Activated effector memory CD4-positive, alpha-beta T cell treated with Interleukin-2 at 50 U/mL for 16 hours (primary cell): ENCODE measurements around the gene LRRC49.

Source experiments
- DNase-seq: peaks from one replicate; pipeline ENCODE4 v3.0.0-alpha.2; 2020

LRRC49 gene

DNA sequence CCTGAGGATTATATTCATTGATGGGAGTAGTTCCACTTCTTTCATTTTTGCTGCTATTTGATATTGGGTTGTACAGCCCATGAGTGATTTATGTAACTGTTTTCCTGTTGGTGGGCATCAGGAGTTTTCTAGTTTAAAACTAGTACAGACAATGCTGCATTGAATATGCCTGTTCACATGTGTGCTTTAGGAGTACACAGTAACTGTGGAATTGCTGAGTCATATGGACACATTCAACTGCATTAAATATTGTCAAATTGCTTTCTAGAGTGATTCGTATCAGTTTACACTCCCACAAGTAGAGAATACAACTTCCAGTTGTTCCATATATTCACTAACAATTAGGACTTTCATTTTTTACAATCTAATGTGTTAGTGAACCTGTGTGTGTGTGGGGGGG, 162.8 kb downstream of the LRRC49 start:
- no peak for DNase-seq

DNA sequence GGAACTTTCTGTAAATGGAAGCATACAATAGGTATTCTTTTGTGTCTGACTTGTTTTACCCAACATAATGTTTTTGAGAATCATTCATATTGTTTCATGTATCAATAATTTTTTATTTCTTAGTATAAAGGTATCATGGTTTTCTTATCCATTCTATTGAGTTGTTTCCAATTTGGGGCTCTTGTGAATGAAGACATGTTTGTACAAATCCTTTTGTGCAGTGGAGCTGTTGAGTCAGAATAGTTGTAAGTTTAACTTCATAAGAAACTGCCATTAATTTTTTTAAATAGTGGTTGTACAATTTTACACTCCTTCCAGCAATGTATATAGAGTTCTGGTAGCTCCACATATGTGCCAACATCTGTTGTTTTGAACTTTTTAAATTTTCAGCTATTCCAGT, 163.5 kb downstream of the LRRC49 start:
- no peak for DNase-seq

DNA sequence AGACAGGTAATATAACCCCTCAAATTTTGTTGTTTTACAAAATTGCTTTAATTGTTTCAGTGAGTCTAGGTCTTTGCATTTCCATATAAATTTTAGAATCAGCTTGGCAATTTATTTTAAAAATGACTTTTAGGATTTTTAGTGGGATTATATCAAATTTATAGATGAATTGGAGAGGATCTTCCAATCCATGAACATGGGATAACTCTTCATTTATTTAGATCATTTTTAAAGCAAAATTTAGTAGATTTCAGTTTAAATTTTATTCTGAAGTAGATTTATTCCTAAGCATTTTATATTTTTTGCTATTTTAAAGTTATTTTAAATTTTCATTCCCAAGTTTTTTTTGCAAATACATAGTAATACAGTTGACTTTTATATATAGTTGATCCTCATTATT, 164.5 kb downstream of the LRRC49 start:
- DNase-seq, result no peak

DNA sequence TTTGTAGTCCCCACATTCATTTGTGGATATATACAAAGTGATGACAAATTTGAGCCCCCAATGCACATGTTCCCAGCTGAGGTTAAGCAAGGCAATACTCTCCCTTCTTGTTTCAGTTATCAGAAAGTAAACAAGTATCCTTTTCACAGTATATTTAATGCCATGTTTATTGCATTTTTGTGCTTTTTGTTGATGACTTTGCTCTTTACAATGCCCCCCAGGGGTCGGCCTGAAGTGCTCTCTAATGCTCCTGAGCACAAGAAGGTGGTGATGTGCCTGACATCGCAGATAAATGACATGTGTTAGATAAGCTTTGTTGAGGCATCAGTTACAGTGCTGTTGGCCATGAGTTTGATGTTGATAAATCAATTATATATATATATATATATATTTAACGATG, 165.0 kb downstream of the LRRC49 start:
- no peak for DNase-seq

DNA sequence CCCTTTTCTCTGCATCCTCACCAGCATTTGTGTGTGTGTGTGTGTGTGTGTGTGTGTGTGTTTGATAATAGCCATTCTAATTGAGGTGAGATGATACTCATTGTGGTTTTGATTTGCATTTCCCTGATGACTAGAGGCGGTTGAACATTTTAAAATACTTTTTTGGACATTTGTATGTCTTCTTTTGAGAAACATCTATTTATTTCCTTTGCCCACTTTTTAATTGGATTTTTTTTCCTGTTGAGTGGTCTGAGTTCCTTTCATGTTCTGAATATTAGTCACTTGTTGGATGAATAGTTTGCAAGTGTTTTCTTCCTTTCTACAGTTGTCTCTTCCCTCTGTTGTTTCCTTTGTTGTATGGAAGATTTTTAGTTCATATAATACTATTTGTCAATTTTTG, 168.4 kb downstream of the LRRC49 start:
- no peak for DNase-seq

DNA sequence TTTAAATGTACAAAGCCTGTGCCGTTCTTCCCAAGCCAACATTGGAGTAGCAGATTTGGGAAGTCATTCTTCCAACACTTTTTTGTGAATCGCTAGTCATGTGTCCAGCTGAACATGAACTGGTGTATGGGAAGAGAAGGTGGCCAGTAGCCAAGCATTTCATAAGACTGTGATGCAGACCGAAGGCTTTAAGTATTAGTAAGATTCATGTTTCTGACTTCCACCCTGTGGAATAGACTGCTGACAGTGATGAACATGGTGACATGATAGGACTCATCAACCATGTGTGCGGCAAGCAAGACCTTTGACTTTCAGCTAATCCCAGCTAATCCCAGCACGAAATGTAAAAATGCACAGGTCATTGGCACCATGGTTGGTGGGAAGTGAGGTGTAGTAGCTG, 174.4 kb downstream of the LRRC49 start:
- no peak for DNase-seq

DNA sequence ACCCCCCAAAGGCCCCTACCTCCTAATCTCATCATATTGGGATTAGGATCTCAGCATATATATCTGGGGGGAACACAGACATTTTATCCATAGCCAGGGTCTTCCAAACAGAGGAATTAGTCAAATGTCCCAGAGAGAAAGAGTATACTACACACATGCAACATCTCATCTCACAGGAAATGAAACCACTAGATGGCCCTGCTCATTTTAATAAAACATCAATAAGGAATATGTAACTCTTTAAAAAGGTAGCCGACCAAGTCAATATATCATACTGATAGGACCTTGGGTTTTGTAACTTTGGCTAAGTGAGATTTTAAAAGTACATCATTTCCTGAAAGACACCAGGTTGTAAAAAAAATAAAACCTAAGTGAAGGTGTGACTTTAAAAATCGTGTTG, 177.1 kb downstream of the LRRC49 start:
- DNase-seq, result no peak

DNA sequence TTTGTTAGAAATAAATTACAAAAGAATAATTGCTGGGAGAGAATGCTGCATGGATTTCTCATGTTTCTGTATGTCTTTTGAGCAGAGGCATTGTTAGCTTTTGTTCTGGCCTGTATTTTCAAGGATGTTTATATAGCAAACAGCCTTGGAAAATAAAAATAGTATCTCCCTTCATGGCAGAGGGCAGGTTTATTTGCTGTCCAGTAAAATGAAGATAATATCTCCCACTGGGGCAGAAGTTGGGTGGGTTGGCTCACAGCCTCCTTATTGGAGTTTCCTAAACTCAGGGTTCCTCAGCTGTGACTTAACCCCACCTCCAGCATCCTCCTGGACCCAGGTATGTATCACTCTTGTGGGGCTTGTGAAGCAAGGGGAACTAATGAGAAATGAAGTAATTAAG, 178.9 kb downstream of the LRRC49 start:
- no peak for DNase-seq

DNA sequence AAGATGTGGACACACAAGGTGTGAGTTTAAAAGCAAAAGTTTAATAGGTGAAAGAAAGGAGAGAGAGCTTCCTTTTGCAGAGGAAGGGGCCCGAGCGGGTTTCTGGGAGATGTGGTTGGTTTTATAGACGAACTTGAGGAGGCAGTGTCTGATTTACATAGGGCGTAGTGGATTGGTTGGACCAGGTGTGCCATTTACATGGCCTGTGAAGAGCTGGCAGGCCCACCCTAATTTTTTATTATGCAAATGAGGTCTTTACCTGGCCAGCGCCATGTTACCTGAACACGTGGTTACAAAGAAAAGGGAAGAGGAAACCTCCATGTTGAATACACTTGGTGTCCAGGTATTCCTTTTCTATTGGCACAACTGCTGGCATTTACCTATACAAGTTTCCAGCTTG, 179.8 kb downstream of the LRRC49 start:
- no peak for DNase-seq

DNA sequence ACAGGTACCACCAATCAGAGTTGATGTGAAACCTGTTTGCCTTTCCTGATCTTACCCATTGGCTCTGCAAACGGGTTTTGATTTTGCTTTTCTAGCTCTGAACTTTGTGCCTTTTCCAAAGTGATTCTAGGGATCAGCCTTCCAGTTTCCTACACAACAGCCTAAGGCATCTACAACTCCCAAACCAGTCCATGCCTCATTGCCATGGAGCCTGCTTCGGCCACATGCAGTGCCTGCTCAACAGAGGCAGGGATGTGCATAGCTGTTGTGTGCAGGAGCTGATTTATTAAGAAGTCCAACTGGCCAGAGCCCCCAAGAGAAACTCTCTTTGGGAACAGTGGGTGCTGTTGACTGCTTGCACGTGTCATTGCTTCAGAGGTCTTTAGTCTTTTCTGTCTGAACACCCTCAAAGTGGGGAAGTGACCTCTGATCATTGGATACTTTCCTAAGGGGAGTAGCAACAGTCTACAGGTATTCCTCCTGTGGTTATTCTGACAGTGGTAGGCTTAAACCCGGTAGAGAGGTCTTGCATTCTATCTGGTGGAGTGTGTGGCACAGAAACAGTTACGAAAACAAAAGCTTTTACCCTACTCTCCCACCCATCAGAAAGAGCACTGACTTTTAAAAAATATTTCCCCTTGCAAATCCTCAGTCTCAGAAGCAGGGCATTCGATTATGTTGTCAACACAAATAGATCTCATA, 186.0 kb downstream of the LRRC49 start:
- DNase-seq, result no peak

DNA sequence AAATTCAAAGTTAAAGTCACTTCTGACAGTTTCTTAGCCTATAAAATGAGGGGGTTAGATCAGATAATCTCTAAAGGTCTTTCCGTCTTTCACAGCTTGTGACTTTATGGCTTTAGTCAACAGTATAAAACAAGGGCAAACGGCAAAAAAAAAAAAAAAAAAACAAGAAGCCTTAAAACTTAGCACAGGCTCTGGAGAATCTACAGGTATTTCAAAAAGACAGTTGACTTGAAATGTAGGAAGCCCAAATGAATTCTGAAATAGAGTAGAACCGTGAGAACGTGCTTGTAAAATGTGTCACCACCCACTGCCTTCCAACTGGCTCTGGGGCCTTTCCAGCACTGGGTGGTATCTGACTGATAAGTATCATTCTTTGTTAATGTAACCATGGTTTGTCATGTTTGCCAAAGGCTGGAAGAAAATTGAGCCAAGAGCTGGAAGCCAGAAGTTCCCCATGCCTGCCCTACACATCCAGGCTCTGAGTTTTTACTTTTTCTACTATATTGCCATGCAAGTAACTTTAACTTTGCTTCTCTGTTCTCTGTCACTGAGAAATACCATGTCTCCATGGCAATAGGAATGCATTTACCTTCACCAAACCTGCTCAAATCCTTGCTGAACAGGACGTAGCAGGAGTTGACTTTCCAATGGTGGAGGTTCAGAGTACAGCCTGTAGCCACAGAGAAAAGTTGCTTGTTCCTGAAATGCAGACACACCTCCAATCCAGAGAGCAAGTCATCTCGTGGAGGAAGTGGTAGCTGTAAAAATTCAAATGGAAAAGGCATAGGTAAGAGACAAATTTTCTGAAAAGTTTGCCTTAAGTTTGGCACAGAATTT, 186.8 kb downstream of the LRRC49 start:
- no peak for DNase-seq

DNA sequence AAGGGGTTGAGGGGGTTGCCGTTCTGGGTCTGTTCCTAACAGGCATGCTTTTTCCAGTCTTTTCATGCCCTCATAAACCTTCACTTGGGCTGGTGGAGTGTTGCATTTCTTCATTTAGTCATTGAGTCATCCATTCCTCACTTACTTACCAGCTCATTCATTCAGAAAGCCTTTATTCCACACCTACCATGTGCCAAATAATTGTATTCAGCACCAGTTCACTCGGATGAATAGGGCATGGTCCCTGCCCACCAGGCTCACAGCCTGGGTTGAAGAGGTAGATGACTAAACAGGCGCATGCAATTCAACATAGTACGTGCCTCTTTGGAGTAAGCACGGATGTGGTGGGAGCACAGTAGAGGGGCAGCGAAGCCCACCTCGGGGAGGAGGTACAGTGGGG, 187.5 kb downstream of the LRRC49 start:
- no peak for DNase-seq

DNA sequence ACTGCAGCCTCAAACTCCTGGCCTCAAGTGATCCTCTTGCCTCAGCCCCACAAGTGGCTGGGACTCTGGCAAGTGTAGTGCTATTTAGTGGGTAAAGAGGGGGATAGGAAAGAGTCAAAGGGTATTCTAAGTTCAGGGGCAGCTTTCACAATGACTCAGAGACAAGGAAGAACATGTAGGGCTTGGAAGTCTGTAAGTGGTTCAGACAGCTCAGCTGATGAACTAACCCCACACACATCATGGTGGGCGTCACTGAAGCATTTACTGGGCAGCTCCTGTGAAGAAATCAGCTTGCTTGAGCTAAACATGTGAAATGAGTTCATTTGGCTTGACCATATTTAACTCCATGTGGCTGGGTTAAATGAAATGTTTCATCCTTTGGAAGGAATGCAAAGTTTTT, 188.1 kb downstream of the LRRC49 start:
- DNase-seq, result no peak

DNA sequence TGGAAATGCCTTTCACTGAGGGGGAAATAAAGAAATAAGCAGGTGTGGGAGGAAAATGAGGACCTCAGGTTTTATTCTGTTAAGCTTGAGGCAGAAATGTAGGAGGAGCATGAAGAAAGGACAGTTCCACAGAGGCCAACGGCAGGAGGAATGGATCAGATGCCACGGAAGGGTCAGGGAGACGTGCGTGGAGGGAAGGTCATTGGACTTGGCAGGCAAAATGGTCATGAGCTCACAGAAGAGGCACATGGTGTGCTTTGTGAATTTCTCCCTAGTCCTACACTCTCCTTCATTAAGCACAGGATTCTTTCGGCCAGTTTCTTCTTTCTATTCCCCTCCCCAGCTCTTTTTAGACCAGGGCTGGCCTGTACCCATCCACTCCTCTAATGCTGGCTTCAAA, 190.2 kb downstream of the LRRC49 start:
- DNase-seq, result no peak

DNA sequence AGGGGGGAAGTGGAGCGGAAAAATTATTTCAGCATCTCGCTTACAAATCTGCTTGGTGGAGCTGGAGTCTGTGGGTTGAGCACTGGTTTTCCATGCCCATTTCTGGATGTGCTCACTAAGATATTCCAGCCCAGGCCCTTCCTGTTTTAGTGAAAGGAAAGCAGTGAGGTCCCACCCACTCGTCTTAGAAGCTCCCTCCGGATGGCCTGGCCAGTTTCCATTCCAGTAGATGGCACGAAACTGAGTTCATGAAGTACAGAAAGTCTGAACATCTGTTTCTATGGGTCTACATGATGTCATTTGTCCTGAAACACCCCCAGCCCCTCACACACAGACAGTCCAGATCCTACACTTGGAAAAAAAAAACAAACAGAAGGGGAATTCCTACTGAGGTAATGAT, 190.7 kb downstream of the LRRC49 start:
- DNase-seq, result no peak

DNA sequence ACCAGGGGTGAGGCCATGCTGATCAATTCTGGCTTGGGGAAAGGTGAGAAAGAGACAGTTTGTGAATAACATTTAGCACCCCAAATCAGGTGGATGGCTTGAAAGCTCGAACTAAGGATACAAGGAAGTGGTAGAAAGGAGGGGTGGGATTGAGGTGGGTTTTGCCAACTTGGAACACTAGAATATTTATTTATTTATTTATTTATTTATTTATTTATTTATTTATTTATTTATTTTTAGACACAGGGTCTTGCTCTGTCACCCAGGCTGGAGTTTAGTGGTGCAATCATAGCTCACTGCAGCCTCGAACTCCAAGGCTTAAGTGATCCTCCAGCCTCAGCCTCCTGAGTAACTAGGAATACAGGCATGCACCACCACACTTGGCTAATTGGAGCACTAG, 191.6 kb downstream of the LRRC49 start:
- no peak for DNase-seq

DNA sequence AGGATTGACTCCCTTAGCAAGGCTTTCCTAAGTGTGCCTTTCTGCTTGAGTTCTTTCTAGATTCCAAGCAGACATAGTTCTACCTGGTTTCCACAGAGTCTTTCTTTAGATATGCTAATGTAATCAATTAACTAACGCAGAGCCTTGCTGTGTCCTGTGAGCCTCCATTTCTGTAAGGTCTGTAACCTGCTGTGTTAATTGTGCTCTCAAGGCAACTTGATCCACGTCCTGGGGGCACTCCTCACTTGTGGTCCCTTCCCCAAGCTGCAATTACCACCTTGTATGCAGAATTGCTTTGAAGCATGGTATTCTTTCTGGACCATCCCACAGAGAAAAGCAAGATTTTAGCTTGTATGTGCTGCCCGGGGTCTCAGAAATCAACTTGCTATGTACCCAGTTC, 193.2 kb downstream of the LRRC49 start:
- no peak for DNase-seq

DNA sequence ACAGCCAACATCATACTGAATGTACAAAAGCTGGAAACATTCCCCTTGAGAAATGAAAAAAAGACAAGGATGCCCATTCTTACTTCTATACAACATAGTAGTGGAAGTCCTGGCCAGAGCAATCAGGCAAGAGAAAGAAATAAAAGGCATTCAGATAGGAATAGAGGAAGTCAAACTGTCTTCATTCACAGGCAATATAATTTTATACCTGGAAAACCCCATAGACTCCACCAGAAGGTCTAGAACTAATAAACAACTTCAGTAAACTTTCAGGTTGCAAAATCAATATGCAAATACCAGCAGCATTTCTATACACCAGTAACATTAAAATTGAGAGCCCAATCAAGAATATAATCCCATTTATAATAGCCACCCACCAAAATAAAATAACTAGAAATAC, 195.5 kb downstream of the LRRC49 start:
- DNase-seq, result no peak

DNA sequence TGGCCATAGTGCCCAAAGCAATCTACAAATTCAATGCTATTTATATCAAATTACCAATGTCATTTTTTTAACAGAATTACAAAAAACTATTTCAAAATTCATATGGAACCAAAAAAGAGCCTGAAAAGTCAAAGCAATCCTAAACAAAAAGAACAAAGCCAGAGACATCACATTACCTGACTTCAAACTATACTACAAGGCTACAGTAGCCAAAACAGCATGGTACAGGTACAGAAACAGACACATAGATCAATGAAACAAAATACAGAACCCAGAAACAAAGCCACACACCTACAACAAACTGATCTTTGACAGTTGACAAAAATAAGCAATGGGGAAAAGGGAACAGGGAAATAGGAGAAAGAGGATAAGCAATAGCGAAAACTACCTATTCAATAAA, 196.1 kb downstream of the LRRC49 start:
- no peak for DNase-seq

DNA sequence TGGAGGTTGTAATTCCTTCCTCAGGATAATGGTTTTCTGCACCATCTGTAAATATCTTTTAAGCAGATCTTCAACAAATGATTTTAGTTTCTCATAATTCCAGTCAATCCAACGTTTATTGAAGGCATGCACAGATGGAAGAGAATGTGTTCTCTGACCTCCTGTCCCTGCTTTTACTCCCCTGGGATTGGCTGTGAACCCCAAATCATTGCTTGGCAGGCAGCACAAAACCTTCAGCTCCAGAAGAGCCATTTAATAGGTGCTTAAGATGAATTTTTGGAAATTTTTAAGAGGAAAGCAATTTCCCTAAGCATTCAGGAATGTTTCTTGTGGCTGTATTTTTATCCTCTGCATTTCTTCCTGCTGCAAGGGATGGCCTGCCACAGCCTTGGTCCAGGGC, 197.2 kb downstream of the LRRC49 start:
- DNase-seq, result no peak

DNA sequence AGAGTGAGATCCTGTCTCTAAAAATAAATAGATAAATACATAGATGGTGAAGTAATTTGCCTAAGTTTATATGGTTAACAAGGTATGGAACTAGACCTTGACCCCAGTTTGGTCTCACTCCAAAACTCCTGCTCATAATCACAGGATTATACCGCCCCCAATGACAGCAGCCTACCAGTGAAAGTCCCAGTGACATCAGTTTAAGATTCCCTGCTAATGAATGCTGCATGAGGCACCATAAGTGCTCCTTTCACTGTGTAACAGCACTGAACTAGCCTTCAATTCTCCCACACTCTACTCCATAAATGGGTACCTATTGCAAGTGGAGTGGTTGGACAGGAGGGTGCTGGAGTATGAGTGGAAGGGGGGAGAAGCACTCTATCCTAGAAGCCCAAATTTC, 199.0 kb downstream of the LRRC49 start:
- no peak for DNase-seq

DNA sequence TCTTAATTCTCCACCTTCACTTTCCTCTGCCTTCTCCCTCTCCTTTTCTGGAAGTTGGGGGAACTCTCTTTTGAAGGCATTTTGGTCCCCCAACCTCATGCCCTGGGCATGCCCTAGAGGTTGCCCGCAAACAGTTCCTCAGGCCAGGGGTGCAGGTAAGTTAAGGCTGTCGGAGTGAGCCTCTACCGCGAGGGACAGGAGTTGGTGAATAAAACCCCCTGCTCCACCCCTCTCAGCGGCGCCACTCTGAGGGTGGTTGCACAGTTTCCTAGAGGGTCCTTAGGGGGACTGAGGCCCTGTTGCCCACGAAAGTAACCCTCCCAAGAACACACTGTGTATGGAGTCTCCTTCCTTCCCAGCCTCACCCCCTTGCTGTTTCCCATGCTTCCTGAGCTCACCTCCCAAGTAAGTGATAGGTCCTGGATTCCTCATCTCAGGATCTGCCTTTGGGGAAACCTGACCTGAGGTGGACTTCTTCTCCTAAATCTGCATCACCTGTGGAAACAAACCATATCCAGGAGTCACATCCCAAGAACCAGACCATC, 199.5 kb downstream of the LRRC49 start:
- no peak for DNase-seq

DNA sequence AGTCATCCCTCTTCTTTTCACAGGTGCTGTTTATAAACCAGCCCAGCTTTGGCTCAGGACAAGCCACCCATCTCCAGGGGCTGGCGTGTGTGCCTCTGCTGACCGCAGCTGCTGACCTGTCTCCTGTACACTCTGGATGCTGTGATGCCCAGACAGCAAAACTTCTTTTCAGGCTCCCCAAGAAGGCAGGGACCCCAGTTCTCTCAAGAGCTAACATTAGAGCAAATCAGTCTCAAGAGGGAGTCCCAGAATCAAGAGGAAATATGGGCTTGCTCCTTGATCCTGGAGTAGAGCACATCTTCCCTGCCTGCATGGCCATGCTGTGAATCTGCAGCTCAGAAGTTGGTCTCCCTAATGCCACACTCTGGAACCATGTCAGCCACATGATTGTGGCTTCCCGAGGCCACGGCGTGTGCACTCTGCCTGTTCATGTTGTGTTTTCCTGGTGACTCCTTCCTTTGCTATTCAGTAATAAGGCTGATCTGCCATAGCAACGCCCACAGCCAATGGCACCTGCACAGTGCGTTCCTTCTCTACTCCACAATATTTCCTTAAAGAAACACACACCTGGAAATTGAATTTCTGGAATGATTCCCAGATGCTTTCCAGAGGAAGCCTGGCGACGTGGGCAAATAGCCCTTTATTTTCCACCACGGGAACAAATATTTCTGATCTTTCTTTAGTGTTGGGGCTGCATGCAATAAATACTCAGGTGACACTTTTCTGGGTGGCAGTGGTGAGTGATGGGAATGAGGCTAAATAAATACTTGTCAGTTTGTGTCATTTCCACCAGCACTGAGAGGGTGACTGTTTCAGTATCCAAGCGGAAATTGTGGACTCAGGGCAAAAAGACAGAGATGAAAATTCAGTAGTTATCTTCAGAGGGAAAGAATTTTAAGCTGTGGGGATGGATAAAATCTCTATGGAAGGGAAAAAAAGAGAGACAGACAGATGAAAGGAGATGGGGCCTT, 200.7 kb downstream of the LRRC49 start:
- no peak for DNase-seq
